HCT116 (cell line): ENCODE results near the gene KIF25. TPM values are rescaled to one million over a fixed set of nuclear protein-coding genes. Genes with fewer than 3 reads are reported as not detected.

ENCODE experiments used
- ATAC-seq: fragments of 200-7000 bp; cut with Tn5 transposase; 2 replicates; pipeline ENCODE4 v1.9.1; 2020; ENCODE audit warnings: mild to moderate bottlenecking, moderate library complexity
- BruUV-seq: library from RNA; stranded (reverse); fragments of 400-500 nt; replicated peaks from 2 replicates; lab custom pipeline; 2021; lab: Mats Ljungman, UMichigan
- CTCF ChIA-PET: fragments of 300-600 bp; sonication (Branson Sonifier 250); formaldehyde crosslinking; loops from one replicate; lab custom pipeline; 2021; ENCODE audit warnings: antibody characterized with exemption; lab: Charles Lee
- POLR2A ChIA-PET: fragments of 300-600, 350-600 bp; sonication (Branson Sonifier 250); formaldehyde crosslinking; loops from one replicate; lab custom pipeline; 2021; ENCODE audit warnings: antibody characterized with exemption; lab: Charles Lee
- RAD21 ChIA-PET, 2 experiments: fragments of 300-600 bp; sonication (Branson Sonifier 250); formaldehyde crosslinking; loops; one replicate each; lab custom pipeline; 2023; ENCODE audit warnings: low total read pairs in 2 of 2; ENCODE audit not compliant: uncharacterized antibody in 2 of 2, unreplicated experiment in 2 of 2, low non-redundant PET in 1 of 2; lab: Charles Lee
- DNase-seq: peaks from one replicate; pipeline ENCODE4 v3.0.0-alpha.2; 2010; ENCODE audit warnings: low read depth, low spot score
- H2AFZ ChIP-seq: fragments of 200-600 bp; shearing (Covaris generic), sonication (generic); 2 replicates; pipeline ENCODE4 v1.6.1; 2017; ENCODE audit warnings: low read depth, mixed run types, mixed read lengths, antibody characterized with exemption, low read length; ENCODE audit not compliant: poor library complexity, severe bottlenecking
- H3K27ac ChIP-seq: 2 replicates; pipeline ENCODE4 v1.5.1; 2012; ENCODE audit warnings: low read depth, low read length
- H3K27me3 ChIP-seq: fragments of 200-600 bp; sonication (generic); 2 replicates; pipeline ENCODE4 v1.6.1; 2016; ENCODE audit warnings: mixed run types, low read length, mixed read lengths; ENCODE audit not compliant: insufficient read depth
- H3K36me3 ChIP-seq, 2 experiments: fragments of 200-500 bp in 1 of 2; fragments of 200-600 bp in 1 of 2; sonication (Bioruptor generic) in 1 of 2; sonication (generic) in 1 of 2; 2 replicates each; pipeline versions ENCODE4 v1.5.1 to v1.6.1; 2014 to 2016; ENCODE audit warnings: low read length in 2 of 2, inconsistent platforms in 1 of 2, mixed read lengths in 1 of 2, mixed run types in 1 of 2; ENCODE audit not compliant: insufficient read depth in 2 of 2, control insufficient read depth in 1 of 2
- H3K4me1 ChIP-seq, 2 experiments: fragments of 200-600 bp in 1 of 2; sonication (generic) in 1 of 2; 2 replicates each; pipeline versions ENCODE4 v1.5.1 to v1.6.1; 2012 to 2017; ENCODE audit warnings: low read length in 2 of 2, inconsistent platforms in 1 of 2, mild to moderate bottlenecking in 1 of 2, mixed read lengths in 1 of 2, mixed run types in 1 of 2, moderate library complexity in 1 of 2; ENCODE audit not compliant: insufficient read depth in 2 of 2, control insufficient read depth in 1 of 2
- H3K4me2 ChIP-seq: fragments of 200-600 bp; sonication (generic); 2 replicates; pipeline ENCODE4 v1.6.1; 2017; ENCODE audit warnings: mixed run types, low read length, mixed read lengths
- H3K4me3 ChIP-seq, 2 experiments: fragments of 200-600 bp in 1 of 2; sonication (generic) in 1 of 2; replicated peaks in 1 of 2; 2 replicates each; pipeline ENCODE4 v1.5.1; 2011 to 2016; ENCODE audit warnings: low read length in 2 of 2, control low read depth in 1 of 2, low read depth in 1 of 2, mild to moderate bottlenecking in 1 of 2, mixed read lengths in 1 of 2, mixed run types in 1 of 2
- H3K79me2 ChIP-seq: fragments of 200-600 bp; sonication (generic); 2 replicates; pipeline ENCODE4 v1.6.1; 2017; ENCODE audit warnings: mild to moderate bottlenecking, mixed run types, low read length, moderate library complexity, mixed read lengths; ENCODE audit not compliant: insufficient read depth
- H3K9ac ChIP-seq: fragments of 200-600 bp; sonication (generic); 2 replicates; pipeline ENCODE4 v1.6.1; 2016; ENCODE audit warnings: low read length, mixed read lengths
- H3K9me2 ChIP-seq: fragments of 200-600 bp; sonication (generic), shearing (Covaris generic); 2 replicates; pipeline ENCODE4 v1.6.1; 2017; ENCODE audit warnings: mixed run types, mild to moderate bottlenecking, moderate library complexity; ENCODE audit not compliant: insufficient read depth
- H3K9me3 ChIP-seq, 2 experiments: fragments of 200-500 bp in 1 of 2; fragments of 200-600 bp in 1 of 2; sonication (Bioruptor generic) in 1 of 2; sonication (generic) in 1 of 2; 2 replicates each; pipeline ENCODE4 v1.6.1; 2014 to 2017; ENCODE audit warnings: low read length in 2 of 2, mixed read lengths in 2 of 2, inconsistent platforms in 1 of 2, low read depth in 1 of 2, mild to moderate bottlenecking in 1 of 2, mixed run types in 1 of 2, moderate library complexity in 1 of 2; ENCODE audit not compliant: control insufficient read depth in 1 of 2, insufficient read depth in 1 of 2
- H4K20me1 ChIP-seq: fragments of 200-600 bp; sonication (generic), shearing (Covaris generic); 2 replicates; pipeline ENCODE4 v1.6.1; 2017; ENCODE audit warnings: mixed run types, mild to moderate bottlenecking, moderate library complexity; ENCODE audit not compliant: insufficient read depth
- CBX3 ChIP-seq: IDR thresholded peaks from 2 replicates; pipeline ENCODE4 v1.6.1; 2012; ENCODE audit warnings: low read depth
- CTCF ChIP-seq, 3 experiments: fragments of 200-600 bp in 1 of 3; sonication (generic) in 1 of 3; IDR thresholded peaks in 2 of 3; conservative IDR thresholded peaks in 1 of 3; 2 replicates each; pipeline ENCODE4 v1.5.1; 2012 to 2017; ENCODE audit warnings: low read depth in 2 of 3, low read length in 2 of 3, antibody characterized with exemption in 1 of 3, borderline replicate concordance in 1 of 3, control low read depth in 1 of 3, mild to moderate bottlenecking in 1 of 3, mixed read lengths in 1 of 3, mixed run types in 1 of 3, moderate library complexity in 1 of 3; ENCODE audit not compliant: insufficient read depth in 1 of 3
- EZH2 ChIP-seq: fragments of 200-600 bp; sonication (generic); IDR thresholded peaks from 2 replicates; pipeline ENCODE4 v1.6.1; 2017; ENCODE audit warnings: antibody characterized with exemption, mixed run types
- EZH2phosphoT487 ChIP-seq: fragments of 200-600 bp; IDR thresholded peaks from 2 replicates; pipeline ENCODE4 v1.6.1; 2018; ENCODE audit warnings: antibody characterized with exemption, borderline replicate concordance
- FOSL1 ChIP-seq: IDR thresholded peaks from 2 replicates; pipeline ENCODE4 v1.6.1; 2012; ENCODE audit warnings: low read depth
- JUND ChIP-seq: IDR thresholded peaks from 2 replicates; pipeline ENCODE4 v1.6.1; 2012
- MAX ChIP-seq: IDR thresholded peaks from 2 replicates; pipeline ENCODE4 v1.6.1; 2012
- POLR2A ChIP-seq: IDR thresholded peaks from 2 replicates; pipeline ENCODE4 v1.7.0; 2011; ENCODE audit warnings: borderline replicate concordance; ENCODE audit not compliant: insufficient read depth, insufficient read length; ENCODE audit errors: extremely low read depth
- POLR2AphosphoS5 ChIP-seq: IDR thresholded peaks from 2 replicates; pipeline ENCODE4 v1.6.1; 2011; ENCODE audit warnings: mild to moderate bottlenecking, low read depth, low read length, moderate library complexity
- REST ChIP-seq: IDR thresholded peaks from 2 replicates; pipeline ENCODE4 v1.6.1; 2012; ENCODE audit warnings: low read depth
- SIN3A ChIP-seq: IDR thresholded peaks from 2 replicates; pipeline ENCODE4 v1.6.1; 2012; ENCODE audit warnings: low read depth
- SP1 ChIP-seq: IDR thresholded peaks from 2 replicates; pipeline ENCODE4 v1.6.1; 2012; ENCODE audit warnings: low read depth
- SRF ChIP-seq: IDR thresholded peaks from 2 replicates; pipeline ENCODE4 v1.6.1; 2012; ENCODE audit warnings: low read depth
- TCF7L2 ChIP-seq: IDR thresholded peaks from 2 replicates; pipeline ENCODE4 v1.7.0; 2011; ENCODE audit warnings: borderline replicate concordance, inconsistent platforms; ENCODE audit not compliant: insufficient read depth, insufficient read length; ENCODE audit errors: extremely low read depth
- YY1 ChIP-seq: IDR thresholded peaks from 2 replicates; pipeline ENCODE4 v1.6.1; 2011; ENCODE audit warnings: low read length, low read depth, moderate library complexity, mild to moderate bottlenecking; ENCODE audit not compliant: insufficient replicate concordance; ENCODE audit errors: extremely low read depth
- ZBTB33 ChIP-seq: IDR thresholded peaks from 2 replicates; pipeline ENCODE4 v1.6.1; 2011; ENCODE audit warnings: mild to moderate bottlenecking, low read length, moderate library complexity; ENCODE audit not compliant: insufficient replicate concordance; ENCODE audit errors: extremely low read depth
- intact Hi-C: fragments of 100-400 bp; cut with micrococcal nuclease; formaldehyde crosslinking; loops from 2 replicates; pipeline ENCODE4 v1.10.0; 2022
- total RNA-seq: library from RNA; stranded (reverse); gene quantifications from one replicate; pipeline ENCODE4 v1.2.1, GENCODE V29; 2021; ENCODE audit not compliant: unreplicated experiment

The KIF25 gene
- total RNA-seq, 1 experiment from 2014 or later: not detected

GRCh38 chr6:168024951-168025510 lies 27.6 kb downstream of the KIF25 start:
- no peak overlapping the region for H2AFZ ChIP-seq
- H3K79me2 ChIP-seq: no peaks in the 10 kb centered on the region
- H3K27ac ChIP-seq: no peak overlapping the region
- no peak for TF ChIP-seq ZBTB33
- TF ChIP-seq CTCF (IDR thresholded peaks at IDR 0.05 in 2 of 3, conservative IDR thresholded peaks at IDR 0.05 in 1 of 3; ENCODE audit: borderline replicate concordance in 1 of 3, insufficient read depth in 1 of 3, low read depth in 2 of 3, low read length in 2 of 3): no peak
- TF ChIP-seq MAX: no peak
- TF ChIP-seq YY1: no peak
- TF ChIP-seq SP1: no peak
- no peak for TF ChIP-seq EZH2
- TF ChIP-seq JUND: no peak
- no peak for TF ChIP-seq SRF
- no peak for TF ChIP-seq POLR2AphosphoS5
- no peak for TF ChIP-seq EZH2phosphoT487
- TF ChIP-seq REST: no peak
- TF ChIP-seq POLR2A: no peak
- TF ChIP-seq CBX3: no peak
- no peak for TF ChIP-seq FOSL1
- no peak for TF ChIP-seq SIN3A
- TF ChIP-seq TCF7L2: no peak
- RAD21 ChIA-PET: no interaction called here
- CTCF ChIA-PET: no interaction called here
- ATAC-seq: no peak
- H4K20me1 ChIP-seq: no peaks in the 10 kb centered on the region
- H3K27me3 ChIP-seq: 0 out of 2 replicates have a peak, but pooled peaks cover 8% of the 10 kb centered on the region
- no peak overlapping the region for H3K4me2 ChIP-seq
- no TSS peak for BruUV-seq
- H3K9ac ChIP-seq: no peak overlapping the region
- peaks cover 7 to 13% of the 10 kb centered on the region in 2 experiments for H3K4me1 ChIP-seq
- H3K36me3 ChIP-seq: no peaks in the 10 kb centered on the region
- no peaks in the 10 kb centered on the region for H3K9me3 ChIP-seq
- no peaks in the 10 kb centered on the region for H3K9me2 ChIP-seq
- H3K4me3 ChIP-seq: no peak overlapping the region
- POLR2A ChIA-PET: no interaction called here
- intact Hi-C loops: no loop called here
- no peak for DNase-seq
